Spleen (tissue), 7 donors: ENCODE results near the gene PDE4D.

ENCODE experiments used
- POLR2AphosphoS5 ChIP-seq, 3 donors: sonication (generic); formaldehyde crosslinking; IDR thresholded peaks; one replicate each; pipeline ENCODE4 v1.5.1; 2017; ENCODE audit warnings: antibody characterized with exemption in 3 of 3
- TF ChIP-seq, protein P1 (sequence below), 11 experiments: fragments of 200-600 bp in 7 of 11; fragments of 450-650 bp in 4 of 11; sonication (generic) in 4 of 11; IDR thresholded peaks in 8 of 11; conservative IDR thresholded peaks in 3 of 11; 1 replicate in 7 of 11; 2 replicates in 4 of 11; pipeline versions ENCODE4 v1.4.0 to v1.8.0; 2016 to 2021; ENCODE audit warnings: antibody characterized with exemption in 11 of 11, inconsistent platforms in 4 of 11, mild to moderate bottlenecking in 1 of 11
- donor health status: DM: no; HTN: no; CAD: no; lungs with moderate emphysema.
- donor health status: DM: no; HTN: no; CAD: no.
- donor health status: DM: no; HTN: no; CAD: no.

DNA sequence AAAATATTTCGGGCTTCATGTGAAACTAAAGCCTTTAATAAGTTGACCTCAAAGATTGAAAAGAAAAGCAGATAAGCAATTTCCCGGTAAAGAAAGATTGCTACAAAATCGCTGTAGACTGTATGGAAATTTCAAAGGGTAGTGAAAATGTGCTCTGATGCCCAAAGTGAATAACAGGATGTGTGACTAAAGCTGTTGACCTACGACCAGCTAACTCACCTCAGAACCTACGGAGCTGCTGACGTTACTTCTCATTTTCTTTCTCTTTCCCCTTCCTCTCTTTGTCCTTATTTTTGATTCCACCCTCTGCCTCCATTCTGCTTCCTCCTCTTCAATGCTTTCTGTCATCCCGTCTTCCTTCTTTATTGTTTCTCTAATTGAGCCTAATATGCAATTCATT, 103.2 kb downstream of the PDE4D start:
- TF ChIP-seq POLR2AphosphoS5 (IDR thresholded peaks at IDR 0.05): peak in 1 of 3 donors; percentile 43
- TF ChIP-seq, protein P1, sequence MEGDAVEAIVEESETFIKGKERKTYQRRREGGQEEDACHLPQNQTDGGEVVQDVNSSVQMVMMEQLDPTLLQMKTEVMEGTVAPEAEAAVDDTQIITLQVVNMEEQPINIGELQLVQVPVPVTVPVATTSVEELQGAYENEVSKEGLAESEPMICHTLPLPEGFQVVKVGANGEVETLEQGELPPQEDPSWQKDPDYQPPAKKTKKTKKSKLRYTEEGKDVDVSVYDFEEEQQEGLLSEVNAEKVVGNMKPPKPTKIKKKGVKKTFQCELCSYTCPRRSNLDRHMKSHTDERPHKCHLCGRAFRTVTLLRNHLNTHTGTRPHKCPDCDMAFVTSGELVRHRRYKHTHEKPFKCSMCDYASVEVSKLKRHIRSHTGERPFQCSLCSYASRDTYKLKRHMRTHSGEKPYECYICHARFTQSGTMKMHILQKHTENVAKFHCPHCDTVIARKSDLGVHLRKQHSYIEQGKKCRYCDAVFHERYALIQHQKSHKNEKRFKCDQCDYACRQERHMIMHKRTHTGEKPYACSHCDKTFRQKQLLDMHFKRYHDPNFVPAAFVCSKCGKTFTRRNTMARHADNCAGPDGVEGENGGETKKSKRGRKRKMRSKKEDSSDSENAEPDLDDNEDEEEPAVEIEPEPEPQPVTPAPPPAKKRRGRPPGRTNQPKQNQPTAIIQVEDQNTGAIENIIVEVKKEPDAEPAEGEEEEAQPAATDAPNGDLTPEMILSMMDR (IDR thresholded peaks at IDR 0.05 in 8 of 11, conservative IDR thresholded peaks at IDR 0.05 in 3 of 11): no peak
